ENCODE measurements around the gene SLC13A4.
A peak's percentile ranks its signal among the peaks of the same experiment; 100 is the strongest.
"Not testable (repeated sequence)": the region's sequence is repeated elsewhere in the genome, so short reads cannot be mapped to it uniquely, and the experiment has no call there.

SLC13A4 gene

GRCh38 chr7:135687466-135687865 lies 40.5 kb downstream of the SLC13A4 start:
- no peak for DNase-seq

GRCh38 chr7:135685306-135686084 lies 42.5 kb downstream of the SLC13A4 start:
- no peak for DNase-seq

GRCh38 chr7:135684699-135685098 lies 43.3 kb downstream of the SLC13A4 start:
- DNase-seq, result no peak

GRCh38 chr7:135684136-135684535 lies 43.9 kb downstream of the SLC13A4 start:
- DNase-seq, result no peak

GRCh38 chr7:135683609-135684008 lies 44.4 kb downstream of the SLC13A4 start:
- DNase-seq, result no peak

- DNase-seq, result no peak
Observed at GRCh38 chr7:135682191-135682590, 45.8 kb downstream of the SLC13A4 start.

- peak; percentile 61 for DNase-seq
Observed at GRCh38 chr7:135681762-135682161, 46.2 kb downstream of the SLC13A4 start.

GRCh38 chr7:135678612-135679575 lies 49.1 kb downstream of the SLC13A4 start:
- no peak for DNase-seq

GRCh38 chr7:135673360-135673706 lies 54.7 kb downstream of the SLC13A4 start:
- DNase-seq, result peak; percentile 91

GRCh38 chr7:135672560-135673359 lies 55.2 kb downstream of the SLC13A4 start:
- peak; percentile 76 for DNase-seq

- no peak for DNase-seq
Observed at GRCh38 chr7:135670179-135670578, 57.8 kb downstream of the SLC13A4 start.

- DNase-seq, result no peak
Observed at GRCh38 chr7:135669774-135670173, 58.2 kb downstream of the SLC13A4 start.

- DNase-seq, result not testable (repeated sequence)
Observed at GRCh38 chr7:135668852-135669395, 59.1 kb downstream of the SLC13A4 start.

- DNase-seq, result not testable (repeated sequence)
Observed at GRCh38 chr7:135667626-135668025, 60.4 kb downstream of the SLC13A4 start.

- no peak for DNase-seq
Observed at GRCh38 chr7:135666846-135667245, 61.1 kb downstream of the SLC13A4 start.

- no peak for DNase-seq
Observed at GRCh38 chr7:135666156-135666555, 61.8 kb downstream of the SLC13A4 start.

GRCh38 chr7:135665042-135665441 lies 62.9 kb downstream of the SLC13A4 start:
- peak; percentile 45 for DNase-seq

- DNase-seq, result peak; percentile 89
Observed at GRCh38 chr7:135664046-135664589, 63.9 kb downstream of the SLC13A4 start.

- DNase-seq, result peak; percentile 93
Observed at GRCh38 chr7:135662373-135663114, 65.4 kb downstream of the SLC13A4 start, which contains the start of gene STMP1. TSS of gene STMP1 (plus strand) at chr7:135662514.

GRCh38 chr7:135662123-135662372 lies 65.9 kb downstream of the SLC13A4 start:
- DNase-seq, result no peak

- DNase-seq, result peak; percentile 93
Observed at GRCh38 chr7:135661311-135662122, 66.5 kb downstream of the SLC13A4 start.

Data from OCI-M1 (cell line).